Upper lobe of left lung (tissue), 6 donors: ENCODE data around the gene SCGB1D1. TPM values are rescaled to one million over a fixed set of nuclear protein-coding genes. Genes with fewer than 3 reads are reported as not detected.
A peak's percentile ranks its signal among the peaks of the same experiment; 100 is the strongest.

ENCODE experiments used
- ATAC-seq, 2 donors: fragments of 200-7000 bp; cut with Tn5 transposase; one replicate each; pipeline ENCODE4 v1.9.1; 2022; ENCODE audit warnings: mild to moderate bottlenecking in 2 of 2, moderate library complexity in 2 of 2; ENCODE audit not compliant: low FRiP score in 2 of 2
- DNase-seq, 2 donors: peaks; one replicate each; pipeline ENCODE4 v3.0.0-alpha.2; 2019 to 2020
- H3K27ac ChIP-seq, 4 donors: fragments of 200-600 bp; sonication (generic); one replicate each; pipeline ENCODE4 v1.5.1; 2016 to 2019
- H3K27me3 ChIP-seq, 4 donors: fragments of 200-600 bp; sonication (generic); one replicate each; pipeline ENCODE4 v1.5.1; 2017 to 2019
- H3K36me3 ChIP-seq, 4 donors: fragments of 200-600 bp; sonication (generic); one replicate each; pipeline ENCODE4 v1.5.1; 2016 to 2019
- H3K4me1 ChIP-seq, 4 donors: fragments of 200-600 bp; sonication (generic); one replicate each; pipeline ENCODE4 v1.5.1; 2018 to 2019
- H3K4me3 ChIP-seq, 4 donors: fragments of 200-600 bp; sonication (generic); one replicate each; pipeline ENCODE4 v1.5.1; 2017 to 2019; ENCODE audit warnings: mild to moderate bottlenecking in 2 of 4, moderate library complexity in 1 of 4
- H3K9me3 ChIP-seq, 4 donors: fragments of 200-600 bp; sonication (generic); one replicate each; pipeline ENCODE4 v1.5.1; 2018 to 2019
- CTCF ChIP-seq, 6 experiments: fragments of 450-650 bp in 4 of 6; fragments of 200-600 bp in 2 of 6; sonication (generic) in 2 of 6; IDR thresholded peaks; one replicate each; pipeline ENCODE4 v1.5.1; 2016 to 2019; ENCODE audit warnings: antibody characterized with exemption in 6 of 6
- EP300 ChIP-seq, 4 donors: sonication (generic); formaldehyde crosslinking; IDR thresholded peaks; one replicate each; pipeline ENCODE4 v1.5.1; 2017; ENCODE audit warnings: antibody characterized with exemption in 4 of 4, control low read depth in 2 of 4
- POLR2A ChIP-seq, 4 donors: fragments of 450-650 bp; IDR thresholded peaks; one replicate each; pipeline ENCODE4 v1.5.1; 2016 to 2017; ENCODE audit warnings: antibody characterized with exemption in 4 of 4, mild to moderate bottlenecking in 2 of 4
- POLR2AphosphoS5 ChIP-seq, 2 donors: sonication (generic); formaldehyde crosslinking; IDR thresholded peaks; one replicate each; pipeline ENCODE4 v1.5.1; 2017; ENCODE audit warnings: antibody characterized with exemption in 2 of 2
- WGBS, 2 donors: methylation state at CpG; one replicate each; pipeline ENCODE4 v1.1.5; 2017 to 2018; 5-methylcytosine and 5-hydroxymethylcytosine counted together
- total RNA-seq, 6 donors: library from RNA; depleted of rRNA in 4 of 6; stranded (reverse); fragments of >200 nt in 4 of 6; gene quantifications; one replicate each; pipeline versions ENCODE4 v1.1.0 to v1.2.1, GENCODE V29; 2016 to 2021
- donor health status: DM: no; HTN: no; CAD: no; lungs with moderate emphysema.
- donor health status: DM: no; HTN: yes; CAD: no; lungs with severe emphysema.

SCGB1D1 gene
- total RNA-seq, 6 donors from 2014 or later: not detected

- H3K9me3 ChIP-seq: no peaks in the 10 kb centered on the region
- TF ChIP-seq POLR2A (IDR thresholded peaks at IDR 0.05) (no peak), CTCF (IDR thresholded peaks at IDR 0.05) (no peak), POLR2AphosphoS5 (IDR thresholded peaks at IDR 0.05) (no peak), EP300 (IDR thresholded peaks at IDR 0.05) (no peak)
- no peak overlapping the region for H3K4me3 ChIP-seq
- peak in 1 of 2 donors; percentile 9 for ATAC-seq
- no peak for DNase-seq
- no peak overlapping the region for H3K27ac ChIP-seq
- WGBS, 2 donors: 93 to 94% methylated on average over 9 to 10 of the region's 10 CpGs
- peaks cover 11 to 66% (median 56%) of the 10 kb centered on the region in 4 donors for H3K36me3 ChIP-seq
- no peaks in the 10 kb centered on the region for H3K27me3 ChIP-seq
- no peaks in the 10 kb centered on the region for H3K4me1 ChIP-seq
These were observed 38.9 kb upstream of the SCGB1D1 start for GRCh38 chr11:62150887-62151736.

GRCh38 chr11:62151737-62152102 lies 38.3 kb upstream of the SCGB1D1 start:
- H3K4me1 ChIP-seq: no peaks in the 10 kb centered on the region
- ATAC-seq: no peak
- no peak overlapping the region for H3K4me3 ChIP-seq
- TF ChIP-seq EP300 (IDR thresholded peaks at IDR 0.05) (no peak), CTCF (IDR thresholded peaks at IDR 0.05) (no peak), POLR2AphosphoS5 (IDR thresholded peaks at IDR 0.05) (no peak), POLR2A (IDR thresholded peaks at IDR 0.05) (no peak)
- no peaks in the 10 kb centered on the region for H3K27me3 ChIP-seq
- no peak for DNase-seq
- 96 to 100% methylated on average over 5 to 9 of the region's 9 CpGs for WGBS, 2 donors
- no peaks in the 10 kb centered on the region for H3K9me3 ChIP-seq
- H3K27ac ChIP-seq: no peak overlapping the region
- peaks cover 11 to 60% (median 50%) of the 10 kb centered on the region in 4 donors for H3K36me3 ChIP-seq

GRCh38 chr11:62152245-62153086 lies 37.5 kb upstream of the SCGB1D1 start:
- Histone ChIP-seq H3K27me3 (no peaks in the 10 kb centered on the region), H3K27ac (no peak overlapping the region), H3K36me3 (peaks cover 4 to 52% (median 43%) of the 10 kb centered on the region in 4 donors), H3K9me3 (no peaks in the 10 kb centered on the region), H3K4me3 (no peak overlapping the region), H3K4me1 (no peaks in the 10 kb centered on the region)
- DNase-seq: no peak
- ATAC-seq: no peak
- TF ChIP-seq EP300 (IDR thresholded peaks at IDR 0.05): no peak
- no peak for TF ChIP-seq POLR2AphosphoS5 (IDR thresholded peaks at IDR 0.05)
- WGBS, 2 donors: 95 to 96% methylated on average over 10 to 14 of the region's 14 CpGs

GRCh38 chr11:62153087-62153395 lies 37.0 kb upstream of the SCGB1D1 start:
- H3K36me3 ChIP-seq: peaks cover 4 to 47% (median 37%) of the 10 kb centered on the region in 4 donors
- WGBS, 2 donors: 74 to 82% methylated on average over 2 of the region's 2 CpGs
- no peak overlapping the region for H3K27ac ChIP-seq
- no peak for TF ChIP-seq EP300 (IDR thresholded peaks at IDR 0.05)
- no peak for TF ChIP-seq POLR2A (IDR thresholded peaks at IDR 0.05)
- TF ChIP-seq CTCF (IDR thresholded peaks at IDR 0.05): no peak
- TF ChIP-seq POLR2AphosphoS5 (IDR thresholded peaks at IDR 0.05): no peak
- no peak overlapping the region for H3K4me3 ChIP-seq
- ATAC-seq (no peak), DNase-seq (no peak)
- H3K9me3 ChIP-seq: no peaks in the 10 kb centered on the region
- no peaks in the 10 kb centered on the region for H3K4me1 ChIP-seq
- H3K27me3 ChIP-seq: no peaks in the 10 kb centered on the region

- H3K36me3 ChIP-seq: peaks cover 4 to 41% (median 32%) of the 10 kb centered on the region in 4 donors
- H3K9me3 ChIP-seq: no peaks in the 10 kb centered on the region
- H3K4me1 ChIP-seq: no peaks in the 10 kb centered on the region
- TF ChIP-seq POLR2A (IDR thresholded peaks at IDR 0.05) (no peak), POLR2AphosphoS5 (IDR thresholded peaks at IDR 0.05) (no peak), EP300 (IDR thresholded peaks at IDR 0.05) (no peak), CTCF (IDR thresholded peaks at IDR 0.05) (no peak)
- no peak for DNase-seq
- ATAC-seq: no peak
- no peak overlapping the region for H3K27ac ChIP-seq
- 65 to 81% methylated on average over 3 of the region's 3 CpGs for WGBS, 2 donors
- no peak overlapping the region for H3K4me3 ChIP-seq
- H3K27me3 ChIP-seq: no peaks in the 10 kb centered on the region
These were observed 36.4 kb upstream of the SCGB1D1 start for GRCh38 chr11:62153617-62154016.
